Measurements from ENCODE around the gene KIF18A.

KIF18A gene

GRCh38 chr11:28049338-28050216, 58.4 kb downstream of the KIF18A start:
- Mint-ChIP-seq H3K27ac (no peak overlapping the region), H3K9me3 (no peaks in the 10 kb centered on the region), H3K4me3 (no peak overlapping the region), H3K36me3 (ENCODE audit: low read depth) (peaks cover 21% of the 10 kb centered on the region), H3K27me3 (ENCODE audit: low read depth) (no peaks in the 10 kb centered on the region), H3K4me1 (ENCODE audit: low read depth) (peaks cover 11% of the 10 kb centered on the region)
- DNase-seq (ENCODE audit: low spot score), result no peak

- Mint-ChIP-seq H3K27ac (no peak overlapping the region), H3K4me3 (no peak overlapping the region), H3K36me3 (ENCODE audit: low read depth) (peaks cover 19% of the 10 kb centered on the region), H3K27me3 (ENCODE audit: low read depth) (no peaks in the 10 kb centered on the region), H3K9me3 (no peaks in the 10 kb centered on the region), H3K4me1 (ENCODE audit: low read depth) (peaks cover 11% of the 10 kb centered on the region)
- no peak for DNase-seq (ENCODE audit: low spot score)
Measured at GRCh38 chr11:28048812-28049211, 59.1 kb downstream of the KIF18A start.

GRCh38 chr11:28043930-28044709, 63.8 kb downstream of the KIF18A start:
- peaks cover 11% of the 10 kb centered on the region for H3K36me3 Mint-ChIP-seq (ENCODE audit: low read depth)
- no peaks in the 10 kb centered on the region for H3K9me3 Mint-ChIP-seq
- no peak overlapping the region for H3K27ac Mint-ChIP-seq
- DNase-seq (ENCODE audit: low spot score), result no peak
- no peaks in the 10 kb centered on the region for H3K27me3 Mint-ChIP-seq (ENCODE audit: low read depth)
- H3K4me1 Mint-ChIP-seq (ENCODE audit: low read depth), result no peaks in the 10 kb centered on the region
- no peak overlapping the region for H3K4me3 Mint-ChIP-seq

DNA sequence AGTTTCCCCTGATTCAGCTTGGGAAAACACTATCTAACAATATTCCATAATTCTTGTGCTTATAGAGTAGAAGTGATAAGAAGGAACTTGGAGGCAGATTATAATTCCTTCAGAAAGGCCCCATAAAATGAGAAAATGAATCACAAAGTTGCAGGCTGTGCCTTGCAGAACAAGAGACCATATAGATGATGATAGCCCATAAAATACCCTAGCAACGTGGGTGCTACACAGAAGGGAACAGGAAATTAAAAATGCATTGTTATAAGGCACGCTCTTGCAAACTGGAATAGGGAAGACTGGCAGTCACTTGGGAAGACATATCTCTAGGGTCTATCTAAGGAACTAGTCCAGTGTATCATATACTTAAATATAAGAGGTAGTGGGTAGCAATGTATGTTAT, 67.6 kb downstream of the KIF18A start:
- no peak for DNase-seq (ENCODE audit: low spot score)
- Mint-ChIP-seq H3K36me3 (ENCODE audit: low read depth) (peaks cover 14% of the 10 kb centered on the region), H3K27ac (no peak overlapping the region), H3K27me3 (ENCODE audit: low read depth) (no peaks in the 10 kb centered on the region), H3K4me3 (no peak overlapping the region), H3K4me1 (ENCODE audit: low read depth) (no peaks in the 10 kb centered on the region), H3K9me3 (no peaks in the 10 kb centered on the region)

GRCh38 chr11:28038775-28039174, 69.2 kb downstream of the KIF18A start:
- no peak for DNase-seq (ENCODE audit: low spot score)
- no peak overlapping the region for H3K4me3 Mint-ChIP-seq
- no peaks in the 10 kb centered on the region for H3K27me3 Mint-ChIP-seq (ENCODE audit: low read depth)
- H3K27ac Mint-ChIP-seq, result no peak overlapping the region
- H3K4me1 Mint-ChIP-seq (ENCODE audit: low read depth), result no peaks in the 10 kb centered on the region
- no peaks in the 10 kb centered on the region for H3K9me3 Mint-ChIP-seq
- H3K36me3 Mint-ChIP-seq (ENCODE audit: low read depth), result peaks cover 23% of the 10 kb centered on the region

DNA sequence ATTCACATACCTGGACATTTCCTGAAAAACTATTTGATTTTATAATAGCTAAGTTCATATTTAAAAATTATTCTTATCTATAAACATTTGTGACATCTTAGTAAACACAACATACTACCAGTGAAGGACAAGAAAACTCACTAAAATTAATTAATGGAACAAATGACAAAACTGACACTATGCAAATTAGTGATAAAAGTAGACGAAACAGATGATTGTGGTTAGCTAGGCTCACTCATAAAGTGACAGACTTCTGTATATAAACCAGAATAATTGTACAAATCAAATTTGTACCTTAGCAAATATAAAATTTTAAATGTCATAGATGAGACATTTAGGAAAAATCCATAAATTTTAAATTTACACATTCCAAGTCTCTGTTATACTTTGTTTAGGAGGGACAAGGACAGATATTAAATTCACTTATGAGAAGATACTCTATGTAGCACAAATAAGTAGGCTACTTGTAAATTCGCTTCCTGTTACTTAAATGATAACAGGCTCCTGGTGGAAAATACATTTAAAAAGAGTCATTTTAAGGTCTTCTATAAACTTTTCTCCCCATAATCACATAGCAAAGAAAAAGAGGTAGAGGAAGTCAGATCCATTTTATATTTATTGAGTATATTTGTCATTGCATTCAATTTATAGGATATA, 81.2 kb downstream of the KIF18A start:
- H3K9me3 Mint-ChIP-seq, result no peaks in the 10 kb centered on the region
- no peaks in the 10 kb centered on the region for H3K27me3 Mint-ChIP-seq (ENCODE audit: low read depth)
- no peak for DNase-seq (ENCODE audit: low spot score)
- no peak overlapping the region for H3K4me3 Mint-ChIP-seq
- peaks cover 36% of the 10 kb centered on the region for H3K36me3 Mint-ChIP-seq (ENCODE audit: low read depth)
- H3K27ac Mint-ChIP-seq, result no peak overlapping the region
- no peaks in the 10 kb centered on the region for H3K4me1 Mint-ChIP-seq (ENCODE audit: low read depth)

GRCh38 chr11:28017816-28018215, 90.1 kb downstream of the KIF18A start:
- no peak for DNase-seq (ENCODE audit: low spot score)
- Mint-ChIP-seq H3K4me3 (no peak overlapping the region), H3K36me3 (ENCODE audit: low read depth) (peaks cover 11% of the 10 kb centered on the region), H3K27me3 (ENCODE audit: low read depth) (no peaks in the 10 kb centered on the region), H3K4me1 (ENCODE audit: low read depth) (no peaks in the 10 kb centered on the region), H3K27ac (no peak overlapping the region), H3K9me3 (no peaks in the 10 kb centered on the region)

DNA sequence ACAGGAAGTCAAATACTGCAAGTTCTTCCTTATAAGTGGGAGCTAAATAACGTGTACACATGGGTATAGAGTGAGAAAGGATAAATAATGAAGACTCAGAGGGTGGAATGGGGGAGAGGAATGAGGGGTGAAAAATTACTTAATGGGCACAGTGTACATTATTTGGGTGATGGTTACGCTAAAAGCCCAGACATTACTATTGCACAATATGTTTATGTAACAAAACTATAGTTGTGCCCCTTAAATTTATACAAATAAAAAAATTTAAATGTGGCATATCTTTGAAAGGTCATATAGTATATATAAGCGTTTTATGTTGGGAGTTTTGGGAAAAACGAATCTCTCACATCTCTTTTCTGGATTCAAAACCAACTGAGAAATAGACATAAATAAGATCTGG, 96.1 kb downstream of the KIF18A start:
- H3K36me3 Mint-ChIP-seq (ENCODE audit: low read depth), result peaks cover 2% of the 10 kb centered on the region
- DNase-seq (ENCODE audit: low spot score), result no peak
- no peaks in the 10 kb centered on the region for H3K9me3 Mint-ChIP-seq
- no peak overlapping the region for H3K4me3 Mint-ChIP-seq
- no peaks in the 10 kb centered on the region for H3K4me1 Mint-ChIP-seq (ENCODE audit: low read depth)
- H3K27ac Mint-ChIP-seq, result no peak overlapping the region
- no peaks in the 10 kb centered on the region for H3K27me3 Mint-ChIP-seq (ENCODE audit: low read depth)

DNA sequence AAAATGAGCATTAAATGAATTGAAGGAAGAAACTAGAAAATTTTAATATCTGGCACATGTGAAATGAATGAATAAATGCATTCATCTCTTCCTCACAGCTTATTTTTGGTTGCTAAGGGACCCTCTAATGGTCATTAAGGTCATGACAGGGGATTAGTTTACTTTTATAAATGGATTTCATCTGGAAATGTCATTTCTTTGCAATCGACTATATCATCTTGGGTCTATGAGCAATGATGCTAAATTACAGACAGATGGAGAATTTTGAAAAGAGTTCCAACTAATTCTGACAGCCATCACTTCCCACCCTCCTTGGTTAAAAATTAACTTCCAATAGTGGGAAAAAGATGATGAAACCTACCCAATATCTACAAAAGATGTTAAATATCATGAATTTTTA, 98.0 kb downstream of the KIF18A start:
- H3K4me3 Mint-ChIP-seq, result no peak overlapping the region
- H3K9me3 Mint-ChIP-seq, result no peaks in the 10 kb centered on the region
- DNase-seq (ENCODE audit: low spot score), result no peak
- no peak overlapping the region for H3K27ac Mint-ChIP-seq
- H3K4me1 Mint-ChIP-seq (ENCODE audit: low read depth), result no peaks in the 10 kb centered on the region
- peaks cover 2% of the 10 kb centered on the region for H3K36me3 Mint-ChIP-seq (ENCODE audit: low read depth)
- H3K27me3 Mint-ChIP-seq (ENCODE audit: low read depth), result no peaks in the 10 kb centered on the region

GRCh38 chr11:28009388-28009787, 98.6 kb downstream of the KIF18A start:
- Mint-ChIP-seq H3K27ac (no peak overlapping the region), H3K9me3 (peaks cover 2% of the 10 kb centered on the region), H3K4me1 (ENCODE audit: low read depth) (no peaks in the 10 kb centered on the region), H3K36me3 (ENCODE audit: low read depth) (peaks cover 2% of the 10 kb centered on the region), H3K27me3 (ENCODE audit: low read depth) (no peaks in the 10 kb centered on the region), H3K4me3 (no peak overlapping the region)
- DNase-seq (ENCODE audit: low spot score), result no peak

DNA sequence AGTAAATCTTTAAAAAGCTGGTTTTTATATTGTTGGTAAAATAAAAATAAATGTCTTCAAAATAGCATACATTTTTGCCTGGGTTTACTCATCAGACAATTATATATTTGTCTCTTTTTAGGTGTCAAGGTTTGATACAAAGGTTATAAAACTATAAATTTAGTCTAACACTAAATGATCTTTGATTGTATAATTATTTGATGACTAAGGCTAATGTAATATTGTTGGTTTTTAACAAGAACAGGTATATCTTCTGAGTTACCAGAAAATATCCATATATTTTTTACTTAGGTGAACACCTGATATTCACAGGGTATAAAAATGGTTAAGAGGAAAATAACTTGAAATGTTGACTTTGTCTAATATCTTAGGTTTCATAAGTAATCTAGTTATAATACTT, 104.3 kb downstream of the KIF18A start:
- no peak for DNase-seq (ENCODE audit: low spot score)
- Mint-ChIP-seq H3K4me1 (ENCODE audit: low read depth) (no peaks in the 10 kb centered on the region), H3K27ac (no peak overlapping the region)

GRCh38 chr11:27998552-27998951, 109.4 kb downstream of the KIF18A start:
- peaks cover 38% of the 10 kb centered on the region for H3K9me3 Mint-ChIP-seq

More for the DNA sequence above, 104.3 kb downstream of the KIF18A start:
- peaks cover 34% of the 10 kb centered on the region for H3K9me3 Mint-ChIP-seq
- no peaks in the 10 kb centered on the region for H3K27me3 Mint-ChIP-seq (ENCODE audit: low read depth)
- H3K4me3 Mint-ChIP-seq, result no peak overlapping the region
- H3K36me3 Mint-ChIP-seq (ENCODE audit: low read depth), result peaks cover 15% of the 10 kb centered on the region

GRCh38 chr11:27997344-27997743, 110.6 kb downstream of the KIF18A start:
- DNase-seq (ENCODE audit: low spot score), result no peak
- H3K4me3 Mint-ChIP-seq, result no peak overlapping the region
- no peaks in the 10 kb centered on the region for H3K27me3 Mint-ChIP-seq (ENCODE audit: low read depth)
- peaks cover 29% of the 10 kb centered on the region for H3K9me3 Mint-ChIP-seq
- no peak overlapping the region for H3K27ac Mint-ChIP-seq
- no peaks in the 10 kb centered on the region for H3K4me1 Mint-ChIP-seq (ENCODE audit: low read depth)
- H3K36me3 Mint-ChIP-seq (ENCODE audit: low read depth), result peaks cover 10% of the 10 kb centered on the region

More at GRCh38 chr11:27998552-27998951, 109.4 kb downstream of the KIF18A start:
- Mint-ChIP-seq H3K27ac (no peak overlapping the region), H3K4me3 (no peak overlapping the region), H3K36me3 (ENCODE audit: low read depth) (peaks cover 15% of the 10 kb centered on the region), H3K4me1 (ENCODE audit: low read depth) (no peaks in the 10 kb centered on the region), H3K27me3 (ENCODE audit: low read depth) (no peaks in the 10 kb centered on the region)
- no peak for DNase-seq (ENCODE audit: low spot score)

DNA sequence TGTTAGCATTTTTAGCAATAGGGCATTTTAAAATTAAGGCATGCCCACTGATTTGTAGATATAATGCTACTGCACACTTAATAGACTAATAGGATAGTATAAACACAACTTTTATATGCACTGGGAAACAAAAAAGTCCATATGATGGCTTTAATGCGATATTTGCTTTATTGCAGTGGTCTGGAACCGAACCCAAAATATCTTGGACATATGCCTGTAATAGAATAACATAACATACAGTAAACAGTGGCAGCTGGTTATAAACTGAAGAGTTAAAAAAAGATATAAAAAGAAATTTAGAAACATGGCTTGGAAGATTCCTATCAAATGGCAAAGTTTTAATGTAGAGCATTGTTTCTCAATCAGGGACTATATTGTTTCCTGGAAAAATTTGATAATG, 111.9 kb downstream of the KIF18A start:
- no peak overlapping the region for H3K27ac Mint-ChIP-seq
- H3K36me3 Mint-ChIP-seq (ENCODE audit: low read depth), result peaks cover 2% of the 10 kb centered on the region
- H3K27me3 Mint-ChIP-seq (ENCODE audit: low read depth), result no peaks in the 10 kb centered on the region
- peaks cover 20% of the 10 kb centered on the region for H3K9me3 Mint-ChIP-seq
- DNase-seq (ENCODE audit: low spot score), result no peak
- H3K4me1 Mint-ChIP-seq (ENCODE audit: low read depth), result no peaks in the 10 kb centered on the region
- H3K4me3 Mint-ChIP-seq, result no peak overlapping the region

All from T-helper 2 cell treated with Interferon-gamma antibody and Interleukin-4, amounts not matched to agents 5 μg/mL and 100 μg/mL, for 36 hours (primary cell).